ENCODE measurements around the gene PPP1R7. TPM values are rescaled to one million over a fixed set of nuclear protein-coding genes. Genes with fewer than 3 reads are reported as not detected.

Gene PPP1R7
- total RNA-seq, 3 donors from 2014 or later: 59.3 to 68.9 (median 61.9) TPM

- TF ChIP-seq CTCF (IDR thresholded peaks at IDR 0.05): no peak
- Histone ChIP-seq H3K36me3 (ENCODE audit: low read depth) (no peaks in the 10 kb centered on the region), H3K9me3 (no peaks in the 10 kb centered on the region), H3K4me3 (no peak overlapping the region), H3K4me1 (ENCODE audit: low read depth) (peaks cover 5% of the 10 kb centered on the region)
- ATAC-seq (no peak), DNase-seq (no peak)
- intact Hi-C loops (cut with DNase I, micrococcal nuclease): no loop called here
Observed at GRCh38 chr2:241137276-241138190, 12.7 kb upstream of the PPP1R7 start.

- no peak for ATAC-seq
Observed at GRCh38 chr2:241138471-241138870, 11.8 kb upstream of the PPP1R7 start.

GRCh38 chr2:241139531-241140444, 10.5 kb upstream of the PPP1R7 start:
- Histone ChIP-seq H3K4me1 (ENCODE audit: low read depth) (peaks cover 5% of the 10 kb centered on the region), H3K36me3 (ENCODE audit: low read depth) (no peaks in the 10 kb centered on the region), H3K9me3 (no peaks in the 10 kb centered on the region), H3K4me3 (no peak overlapping the region)
- intact Hi-C loops (cut with DNase I, micrococcal nuclease): no loop called here
- TF ChIP-seq CTCF (IDR thresholded peaks at IDR 0.05): no peak
- DNase-seq: no peak
- no peak for ATAC-seq

More at GRCh38 chr2:241138471-241138870, 11.8 kb upstream of the PPP1R7 start:
- Histone ChIP-seq H3K4me3 (no peak overlapping the region), H3K4me1 (ENCODE audit: low read depth) (peaks cover 5% of the 10 kb centered on the region), H3K9me3 (no peaks in the 10 kb centered on the region), H3K36me3 (ENCODE audit: low read depth) (no peaks in the 10 kb centered on the region)
- DNase-seq: no peak
- no peak for TF ChIP-seq CTCF (IDR thresholded peaks at IDR 0.05)
- intact Hi-C loops (cut with DNase I, micrococcal nuclease): no loop called here

GRCh38 chr2:241140445-241140840, 9.8 kb upstream of the PPP1R7 start:
- TF ChIP-seq CTCF (IDR thresholded peaks at IDR 0.05): no peak
- no peak for ATAC-seq
- Histone ChIP-seq H3K4me3 (no peak overlapping the region), H3K4me1 (ENCODE audit: low read depth) (peaks cover 5% of the 10 kb centered on the region), H3K9me3 (no peaks in the 10 kb centered on the region), H3K36me3 (ENCODE audit: low read depth) (no peaks in the 10 kb centered on the region)
- intact Hi-C loops (cut with DNase I, micrococcal nuclease): no loop called here
- no peak for DNase-seq

GRCh38 chr2:241141214-241141770, 9.0 kb upstream of the PPP1R7 start:
- intact Hi-C loops (cut with DNase I, micrococcal nuclease): no loop called here
- no peak for TF ChIP-seq CTCF (IDR thresholded peaks at IDR 0.05)
- no peaks in the 10 kb centered on the region for H3K4me1 ChIP-seq (ENCODE audit: low read depth)
- no peaks in the 10 kb centered on the region for H3K9me3 ChIP-seq
- ATAC-seq (no peak), DNase-seq (no peak)
- no peak overlapping the region for H3K4me3 ChIP-seq
- H3K36me3 ChIP-seq (ENCODE audit: low read depth): no peaks in the 10 kb centered on the region
